ENCODE measurements around the gene KCNT1.

GRCh38 chr9:135774239-135774747, 72.3 kb downstream of the KCNT1 start:
- TF ChIP-seq CTCF (IDR thresholded peaks at IDR 0.05; ENCODE audit: insufficient read depth, low read depth, low read length) (no peak), EZH2 (IDR thresholded peaks at IDR 0.05; ENCODE audit: insufficient read depth, low read length) (no peak)
